Stimulated activated CD4-positive, alpha-beta T cell treated with anti-CD3 and anti-CD28 coated beads, Interleukin-4, amount 100 ng/mL, for 1 hour (primary cell): ENCODE measurements around the gene CCDC27.
A peak's percentile ranks its signal among the peaks of the same experiment; 100 is the strongest.
"Not testable (repeated sequence)": the region's sequence is repeated elsewhere in the genome, so short reads cannot be mapped to it uniquely, and the experiment has no call there.

Source experiments
- DNase-seq: peaks from one replicate; pipeline ENCODE4 v3.0.0-alpha.2; 2020

CCDC27 gene

GRCh38 chr1:3738943-3739342, 13.3 kb upstream of the CCDC27 start:
- no peak for DNase-seq

- no peak for DNase-seq
These were observed 12.2 kb upstream of the CCDC27 start for GRCh38 chr1:3740042-3740441.

DNA sequence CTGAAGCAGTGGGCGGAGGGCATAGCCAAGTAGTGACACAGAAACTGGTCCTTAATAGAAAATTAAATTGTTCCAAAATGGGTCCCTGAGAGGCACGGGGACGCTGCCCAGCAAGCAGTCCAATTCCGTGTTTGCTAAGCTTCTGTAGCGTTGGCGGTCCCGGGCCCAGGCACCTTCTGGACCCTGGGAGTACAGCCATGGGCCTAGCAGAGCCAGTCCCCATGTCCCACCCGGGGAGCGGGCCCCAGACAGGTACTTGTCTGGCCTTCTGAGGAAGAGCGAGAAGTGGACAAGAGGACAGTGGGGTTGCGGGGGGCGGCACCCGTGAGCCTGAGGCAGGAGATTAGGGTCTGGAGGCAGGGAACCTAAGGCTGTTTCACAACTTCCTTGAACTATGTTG, 11.5 kb upstream of the CCDC27 start:
- DNase-seq, result no peak

GRCh38 chr1:3741566-3742438, 10.4 kb upstream of the CCDC27 start:
- DNase-seq, result no peak

DNA sequence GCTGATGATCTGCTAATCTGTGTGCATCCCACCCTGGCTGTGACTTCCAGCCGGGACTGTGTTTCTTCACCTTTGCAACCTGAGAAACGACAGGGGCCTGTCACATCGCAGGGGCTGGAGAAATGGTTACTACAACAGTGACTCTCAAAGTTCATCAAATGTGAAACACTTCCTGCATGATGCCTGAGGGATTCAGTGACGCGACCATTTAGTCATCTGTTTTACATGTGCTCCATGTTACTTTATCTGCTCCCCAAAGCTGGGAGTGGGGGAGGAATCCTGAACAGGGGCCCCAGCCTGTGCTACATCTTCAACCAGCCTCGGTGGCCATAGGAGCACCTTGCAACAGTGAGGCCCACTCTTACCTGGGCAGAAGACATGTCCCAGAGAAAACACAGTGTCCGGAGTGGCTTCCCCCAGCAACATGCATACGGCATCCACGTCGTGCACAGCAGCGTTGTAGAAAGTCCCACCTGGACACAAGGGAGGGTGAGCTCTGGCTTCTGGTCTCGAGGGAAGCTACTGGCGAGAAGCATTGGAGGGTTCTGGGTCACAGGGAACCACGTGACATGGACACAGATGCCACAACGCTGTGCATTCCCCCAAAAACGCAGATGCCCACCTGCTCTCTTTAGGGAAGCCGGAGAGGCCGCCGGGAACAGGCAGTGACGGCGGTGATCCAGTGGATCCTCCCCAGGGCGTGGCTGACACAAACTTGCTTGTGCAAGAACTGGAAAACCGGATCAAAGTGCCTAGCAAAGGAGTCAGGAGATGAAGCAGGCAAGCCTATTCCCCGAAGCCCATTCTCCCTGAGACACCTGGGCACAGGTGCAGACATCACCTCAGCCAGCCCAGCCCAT, 9.6 kb upstream of the CCDC27 start:
- DNase-seq, result no peak

- DNase-seq, result no peak
These were observed 8.8 kb upstream of the CCDC27 start for GRCh38 chr1:3743421-3743820.

GRCh38 chr1:3743826-3744225, 8.4 kb upstream of the CCDC27 start:
- no peak for DNase-seq

GRCh38 chr1:3744646-3745045, 7.6 kb upstream of the CCDC27 start:
- no peak for DNase-seq

GRCh38 chr1:3745071-3745470, 7.2 kb upstream of the CCDC27 start:
- DNase-seq, result no peak

- DNase-seq, result no peak
These were observed 6.5 kb upstream of the CCDC27 start for GRCh38 chr1:3745590-3746381.

- no peak for DNase-seq
These were observed 5.8 kb upstream of the CCDC27 start for GRCh38 chr1:3746389-3746829.

GRCh38 chr1:3746830-3747521, 5.3 kb upstream of the CCDC27 start:
- DNase-seq, result peak; percentile 90

DNA sequence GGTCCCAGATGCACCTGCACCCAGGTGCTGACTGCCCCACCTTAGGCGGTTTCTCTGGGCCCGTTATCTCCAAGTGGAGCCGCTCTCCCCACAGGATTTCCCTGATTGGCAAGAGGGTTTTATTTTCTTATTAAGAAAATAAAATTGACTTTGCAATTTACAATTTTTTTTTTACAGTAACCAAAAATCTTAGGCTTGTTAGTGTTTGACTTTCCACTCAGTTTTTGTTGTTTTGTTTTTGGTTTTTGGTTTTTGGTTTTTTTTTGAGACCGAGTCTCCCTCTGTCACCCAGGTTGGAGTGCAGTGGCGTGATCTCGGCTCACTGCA, 4.8 kb upstream of the CCDC27 start:
- no peak for DNase-seq

- DNase-seq, result no peak
These were observed 4.3 kb upstream of the CCDC27 start for GRCh38 chr1:3747903-3748302.

- not testable (repeated sequence) for DNase-seq
These were observed 3.8 kb upstream of the CCDC27 start for GRCh38 chr1:3748316-3748900.

- DNase-seq, result no peak
These were observed 2.7 kb upstream of the CCDC27 start for GRCh38 chr1:3749512-3749911.

DNA sequence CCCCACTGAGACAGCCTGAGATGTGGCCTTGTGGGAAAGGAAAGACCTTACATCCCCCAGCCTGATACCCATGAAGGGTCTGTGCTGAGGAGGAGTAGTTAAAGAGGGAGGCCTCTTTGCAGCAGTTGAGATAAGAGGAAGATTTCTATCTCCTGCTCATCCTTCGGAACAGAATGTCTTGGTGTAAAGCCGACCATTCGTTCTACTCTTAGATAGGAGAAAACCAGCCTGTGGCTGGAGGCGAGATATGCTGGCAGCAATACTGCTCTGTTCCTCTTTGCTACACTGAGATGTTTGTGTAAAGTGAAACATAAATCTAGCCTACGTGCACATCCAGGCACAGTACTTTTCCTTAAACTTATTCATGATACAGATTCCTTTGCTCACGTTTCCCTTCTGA, 1.5 kb upstream of the CCDC27 start:
- DNase-seq, result no peak

DNA sequence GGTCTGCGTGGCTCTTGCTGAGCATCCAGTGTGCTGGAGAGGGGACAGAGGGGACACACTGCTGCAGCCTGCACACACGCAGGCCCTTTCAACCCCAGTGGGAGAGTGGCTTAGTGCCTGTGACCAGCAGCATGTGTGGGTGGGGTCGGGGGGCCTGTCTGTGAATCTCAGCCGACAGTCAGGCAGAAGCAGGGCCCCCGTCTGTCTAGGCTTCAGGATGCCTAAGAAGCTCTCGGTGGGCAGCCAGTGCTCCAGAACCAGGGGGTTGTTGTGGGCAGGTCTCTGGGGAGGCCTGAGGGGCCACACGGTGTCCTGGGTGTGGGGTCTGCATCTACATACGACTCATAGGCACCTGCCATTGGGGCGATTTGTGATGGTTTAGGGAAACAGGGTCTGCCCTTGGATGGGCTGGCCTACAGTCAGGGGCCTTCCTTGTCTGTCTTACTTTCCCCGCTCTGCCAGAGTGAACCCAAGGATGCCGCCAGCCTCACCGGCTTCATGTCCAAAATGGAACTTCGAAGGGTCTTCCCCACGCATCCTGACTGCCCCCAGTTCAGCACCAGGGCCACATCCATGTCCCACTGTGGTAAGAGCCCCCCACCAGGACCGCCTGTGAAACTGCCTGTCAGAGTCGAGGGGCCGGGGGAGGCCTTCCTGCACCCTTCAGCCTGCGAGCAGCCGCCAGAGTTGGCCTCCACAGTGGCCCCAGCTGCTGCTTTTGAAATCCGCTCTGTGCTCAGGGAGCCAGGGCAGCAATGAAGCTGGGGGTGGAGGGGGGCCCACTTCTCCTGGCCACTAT, 1.6 kb downstream of the CCDC27 start:
- no peak for DNase-seq

GRCh38 chr1:3756394-3756793, 4.1 kb downstream of the CCDC27 start:
- no peak for DNase-seq

GRCh38 chr1:3759164-3759563, 6.9 kb downstream of the CCDC27 start:
- DNase-seq, result no peak

DNA sequence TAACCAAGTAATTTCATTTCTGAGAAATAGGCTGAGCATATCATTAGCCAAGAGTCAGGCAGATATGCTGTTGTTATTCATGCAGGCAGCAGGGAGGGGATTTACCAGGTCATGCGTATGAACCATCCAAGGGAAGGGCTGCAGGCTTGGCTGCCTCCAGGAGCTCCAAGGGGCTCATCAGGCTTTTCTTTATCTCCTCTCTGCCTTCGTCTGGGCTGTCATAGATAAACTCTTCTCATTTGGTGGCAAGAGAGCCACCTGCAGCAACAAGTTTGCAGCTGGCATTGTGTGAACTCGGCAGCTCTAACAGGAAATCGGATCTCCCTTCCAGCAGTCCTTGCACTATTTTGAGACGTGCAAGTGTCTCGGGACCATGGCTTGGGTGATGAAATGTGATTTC, 7.5 kb downstream of the CCDC27 start:
- DNase-seq, result no peak
